Fibroblast of lung (primary cell): Measurements from ENCODE around the gene ZNF639. TPM values are rescaled to one million over a fixed set of nuclear protein-coding genes. Genes with fewer than 3 reads are reported as not detected.

Source experiments
- DNase-seq, 2 donors: peaks; one replicate each; pipeline versions ENCODE4 v3.0.0 to v3.0.0-alpha.2; 2010; ENCODE audit warnings: low read depth in 2 of 2
- H2AFZ ChIP-seq: 2 replicates; pipeline ENCODE4 v1.5.1; 2012; ENCODE audit warnings: low read length, control low read depth, inconsistent platforms
- H3K27ac ChIP-seq: 2 replicates; pipeline ENCODE4 v1.5.1; 2011; ENCODE audit warnings: low read length, control low read depth; ENCODE audit not compliant: insufficient read depth
- H3K27me3 ChIP-seq: 2 replicates; pipeline ENCODE4 v1.5.1; 2011; ENCODE audit warnings: mild to moderate bottlenecking, low read length; ENCODE audit not compliant: control insufficient read depth, insufficient read depth
- H3K36me3 ChIP-seq: 2 replicates; pipeline ENCODE4 v1.5.1; 2011; ENCODE audit warnings: low read length; ENCODE audit not compliant: control insufficient read depth, insufficient read depth
- H3K4me1 ChIP-seq: 2 replicates; pipeline ENCODE4 v1.5.1; 2011; ENCODE audit warnings: low read length; ENCODE audit not compliant: control insufficient read depth, insufficient read depth; ENCODE audit errors: extremely low read depth
- H3K4me2 ChIP-seq: 2 replicates; pipeline ENCODE4 v1.5.1; 2011; ENCODE audit warnings: low read length, control low read depth; ENCODE audit not compliant: insufficient read depth; ENCODE audit errors: extremely low read depth
- H3K4me3 ChIP-seq, 4 experiments: fragments of 200-600 bp in 1 of 4; sonication (generic) in 1 of 4; replicated peaks in 1 of 4; 2 replicates each; pipeline ENCODE4 v1.5.1; 2011 to 2016; ENCODE audit warnings: low read length in 4 of 4, low read depth in 3 of 4, mild to moderate bottlenecking in 3 of 4, control low read depth in 2 of 4, inconsistent platforms in 1 of 4, mixed read lengths in 1 of 4; ENCODE audit not compliant: insufficient read depth in 1 of 4; ENCODE audit errors: control extremely low read depth in 1 of 4
- H3K79me2 ChIP-seq: 2 replicates; pipeline ENCODE4 v1.5.1; 2012; ENCODE audit warnings: mild to moderate bottlenecking, low read length, inconsistent platforms; ENCODE audit not compliant: control insufficient read depth, insufficient read depth
- H3K9ac ChIP-seq: 2 replicates; pipeline ENCODE4 v1.5.1; 2011; ENCODE audit warnings: mild to moderate bottlenecking, low read length, control low read depth; ENCODE audit not compliant: insufficient read depth
- H3K9me3 ChIP-seq: 2 replicates; pipeline ENCODE4 v1.5.1; 2012; ENCODE audit warnings: low read depth, low read length; ENCODE audit not compliant: control insufficient read depth, insufficient read depth
- H4K20me1 ChIP-seq: 2 replicates; pipeline ENCODE4 v1.5.1; 2011; ENCODE audit warnings: low read length; ENCODE audit not compliant: control insufficient read depth, insufficient read depth; ENCODE audit errors: extremely low read depth
- CTCF ChIP-seq, 2 donors: IDR thresholded peaks in 1 of 2; conservative IDR thresholded peaks in 1 of 2; 1 replicate in 1 of 2; 2 replicates in 1 of 2; pipeline ENCODE4 v1.5.1; 2011 to 2012; ENCODE audit warnings: low read length in 2 of 2, control low read depth in 1 of 2, inconsistent platforms in 1 of 2, low read depth in 1 of 2, mild to moderate bottlenecking in 1 of 2
- EZH2 ChIP-seq: IDR thresholded peaks from 2 replicates; pipeline ENCODE4 v1.5.1; 2012; ENCODE audit warnings: low read length, control low read depth, mild to moderate bottlenecking; ENCODE audit errors: missing control alignments
- polyA plus RNA-seq, 2 donors: library from polyadenylated mRNA; depleted of rRNA in 1 of 2; stranded (reverse) in 1 of 2; unstranded in 1 of 2; fragments of >200 nt; gene quantifications; 2 replicates each; pipeline ENCODE4 v1.2.1, GENCODE V29; 2011 to 2012; ENCODE audit warnings: missing spikeins in 1 of 2
- total RNA-seq: library from RNA; depleted of rRNA; stranded (reverse); fragments of >200 nt; gene quantifications from 2 replicates; pipeline ENCODE4 v1.2.1, GENCODE V29; 2014

The ZNF639 gene
- total and polyA plus RNA-seq, 2 donors (not counting 1 experiment from before 2014, with no cell fraction given): 28.4 to 41.1 TPM

- no peak overlapping the region for H3K4me3 ChIP-seq
These were observed 43.0 kb upstream of the ZNF639 start for GRCh38 chr3:179279837-179280236.

GRCh38 chr3:179281825-179282224 lies 41.0 kb upstream of the ZNF639 start:
- no peaks in the 10 kb centered on the region for H3K79me2 ChIP-seq
- no peak overlapping the region for H2AFZ ChIP-seq
- no peak overlapping the region for H3K4me3 ChIP-seq
- H3K9ac ChIP-seq: no peak overlapping the region
- TF ChIP-seq CTCF (conservative IDR thresholded peaks at IDR 0.05 in 1 of 2, IDR thresholded peaks at IDR 0.05 in 1 of 2; ENCODE audit: low read depth in 1 of 2, low read length in 2 of 2) (no peak), EZH2 (no peak)
- no peak overlapping the region for H3K4me2 ChIP-seq
- H3K27me3 ChIP-seq: no peaks in the 10 kb centered on the region
- no peaks in the 10 kb centered on the region for H3K36me3 ChIP-seq
- no peaks in the 10 kb centered on the region for H3K9me3 ChIP-seq
- H4K20me1 ChIP-seq: no peaks in the 10 kb centered on the region
- no peak overlapping the region for H3K27ac ChIP-seq
- DNase-seq: no peak
- H3K4me1 ChIP-seq: no peaks in the 10 kb centered on the region

More at GRCh38 chr3:179279837-179280236, 43.0 kb upstream of the ZNF639 start:
- Histone ChIP-seq H3K27me3 (no peaks in the 10 kb centered on the region), H3K79me2 (no peaks in the 10 kb centered on the region), H3K36me3 (no peaks in the 10 kb centered on the region), H3K4me1 (no peaks in the 10 kb centered on the region), H4K20me1 (no peaks in the 10 kb centered on the region), H3K27ac (no peak overlapping the region), H3K9me3 (no peaks in the 10 kb centered on the region), H3K4me2 (no peak overlapping the region), H2AFZ (no peak overlapping the region), H3K9ac (no peak overlapping the region)
- TF ChIP-seq EZH2 (no peak), CTCF (conservative IDR thresholded peaks at IDR 0.05 in 1 of 2, IDR thresholded peaks at IDR 0.05 in 1 of 2; ENCODE audit: low read depth in 1 of 2, low read length in 2 of 2) (no peak)
- no peak for DNase-seq

- H2AFZ ChIP-seq: no peak overlapping the region
- H3K4me3 ChIP-seq: no peak overlapping the region
- no peaks in the 10 kb centered on the region for H3K27me3 ChIP-seq
- H3K4me1 ChIP-seq: no peaks in the 10 kb centered on the region
- H3K27ac ChIP-seq: no peak overlapping the region
- H3K9ac ChIP-seq: no peak overlapping the region
- H3K9me3 ChIP-seq: no peaks in the 10 kb centered on the region
- H3K4me2 ChIP-seq: no peak overlapping the region
- H4K20me1 ChIP-seq: no peaks in the 10 kb centered on the region
- DNase-seq: no peak
- TF ChIP-seq EZH2 (no peak), CTCF (conservative IDR thresholded peaks at IDR 0.05 in 1 of 2, IDR thresholded peaks at IDR 0.05 in 1 of 2; ENCODE audit: low read depth in 1 of 2, low read length in 2 of 2) (no peak)
- no peaks in the 10 kb centered on the region for H3K79me2 ChIP-seq
- no peaks in the 10 kb centered on the region for H3K36me3 ChIP-seq
These were observed 36.5 kb upstream of the ZNF639 start for GRCh38 chr3:179286331-179286730.
